A172 (cell line): ENCODE data around the gene FFAR2. TPM values are rescaled to one million over a fixed set of nuclear protein-coding genes. Genes with fewer than 3 reads are reported as not detected.

Source experiments
- DNase-seq: peaks from one replicate; pipeline ENCODE4 v3.0.0-alpha.2; 2015; ENCODE audit warnings: low spot score
- total RNA-seq: library from RNA; depleted of rRNA; stranded (reverse); fragments of >200 nt; shearing (Covaris generic); gene quantifications from 2 replicates; pipeline ENCODE4 v1.2.3, GENCODE V29; 2014

Gene FFAR2
- total RNA-seq, 1 experiment from 2014 or later, result not detected

DNA sequence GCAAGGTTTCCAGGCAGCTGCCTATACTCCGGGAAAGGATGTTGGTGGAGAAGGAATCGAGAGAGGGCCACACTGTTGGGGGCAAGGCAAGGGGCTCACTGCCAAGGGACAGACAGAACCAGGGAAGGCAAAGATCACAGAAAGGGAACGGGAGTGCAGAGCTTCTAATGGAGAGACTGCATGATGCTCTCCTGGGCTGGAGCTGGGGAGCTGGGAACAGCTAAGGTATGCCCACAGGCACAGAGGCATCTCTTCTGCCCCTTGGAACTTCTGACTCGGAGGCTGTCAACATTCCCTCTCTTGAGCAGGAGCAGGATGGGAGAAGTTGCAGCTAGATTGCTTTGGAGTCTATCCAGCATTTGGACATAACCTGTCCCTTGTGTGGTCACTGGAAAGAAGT, 22.4 kb upstream of the FFAR2 start:
- DNase-seq, result no peak

DNA sequence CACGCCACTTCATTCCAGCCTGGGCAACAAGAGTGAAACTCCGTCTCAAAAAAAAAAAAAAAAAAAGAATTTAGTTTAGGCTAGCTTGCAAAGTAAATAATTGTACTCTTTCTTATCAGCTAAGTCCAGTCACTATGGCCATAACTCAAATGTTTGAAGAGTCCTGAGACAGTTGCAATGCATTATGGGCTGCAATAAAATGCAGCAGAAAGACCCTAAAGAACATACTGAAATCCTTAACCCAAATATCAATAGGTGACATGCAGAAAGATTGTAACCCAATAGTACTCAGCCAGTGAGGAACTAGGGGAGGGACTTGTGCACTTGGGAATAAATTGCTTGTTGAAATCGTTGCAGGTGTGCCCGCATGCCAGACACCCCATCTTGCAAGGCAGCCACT, 20.9 kb upstream of the FFAR2 start:
- no peak for DNase-seq

DNA sequence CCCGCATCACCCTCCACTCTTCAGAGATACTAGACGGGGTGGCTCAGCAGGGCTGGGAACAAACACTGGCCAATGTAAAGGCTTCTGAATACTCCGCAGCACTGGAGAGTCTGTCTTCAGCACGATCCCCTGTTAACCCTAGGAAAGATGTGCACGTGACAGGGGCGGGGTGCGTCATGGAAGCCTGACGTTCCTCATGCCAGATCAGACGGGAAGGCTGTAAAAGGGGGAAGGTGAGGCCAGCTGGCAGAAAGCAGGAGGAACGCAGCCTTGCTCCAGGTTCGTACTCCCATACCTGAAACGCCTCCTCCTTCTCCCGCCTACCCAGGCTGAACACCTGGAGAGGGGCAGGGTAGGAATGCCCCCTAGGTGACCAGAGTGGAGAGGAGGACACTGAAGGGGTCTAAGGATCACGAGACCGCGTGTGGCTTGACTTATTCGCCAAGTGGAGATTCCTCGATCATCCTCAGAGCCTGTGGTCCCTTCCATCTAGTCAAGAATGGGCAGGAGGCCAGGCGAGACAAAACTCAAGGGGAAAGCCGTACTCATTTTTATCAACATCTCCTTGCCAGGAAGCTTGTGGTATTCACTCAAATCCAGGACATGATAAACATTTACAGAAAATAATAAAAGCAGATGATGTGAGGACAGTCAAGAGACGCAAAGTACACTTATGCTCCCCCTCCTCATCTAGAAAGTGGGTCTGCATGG, 18.2 kb upstream of the FFAR2 start:
- no peak for DNase-seq

DNA sequence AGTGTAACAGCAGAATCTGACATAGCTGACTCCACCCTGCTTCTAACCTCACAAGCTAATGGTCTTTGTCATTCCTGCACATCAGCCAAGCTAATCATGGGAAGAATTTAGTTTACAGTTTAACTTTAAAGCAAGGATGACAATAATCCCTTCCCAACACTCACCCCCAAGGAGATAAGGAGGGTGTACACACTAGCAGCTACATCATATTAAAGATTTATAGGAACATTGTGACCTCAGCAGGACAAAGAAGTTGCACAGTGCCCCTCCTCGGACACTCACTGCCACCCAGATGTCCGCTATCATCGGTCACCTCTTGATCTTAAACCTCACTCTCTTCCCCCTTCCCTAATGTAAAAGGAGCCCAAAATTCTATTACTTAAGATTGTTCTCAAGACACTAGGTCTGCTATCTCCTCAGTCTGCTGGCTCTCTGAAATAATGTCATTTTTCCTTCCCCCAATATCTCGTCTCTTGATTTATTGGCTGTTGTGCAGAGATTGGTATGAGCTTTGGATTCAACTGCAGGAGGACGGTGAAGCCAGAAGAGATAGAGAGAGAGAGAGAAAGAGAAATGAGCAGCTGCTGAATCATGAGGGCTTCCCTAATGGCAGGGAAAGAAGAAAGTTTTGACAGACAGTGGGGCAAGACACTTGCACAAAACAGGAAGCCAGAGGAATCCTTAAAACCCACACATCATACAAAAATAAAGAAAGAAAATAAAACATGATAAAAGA, 17.5 kb upstream of the FFAR2 start:
- no peak for DNase-seq

DNA sequence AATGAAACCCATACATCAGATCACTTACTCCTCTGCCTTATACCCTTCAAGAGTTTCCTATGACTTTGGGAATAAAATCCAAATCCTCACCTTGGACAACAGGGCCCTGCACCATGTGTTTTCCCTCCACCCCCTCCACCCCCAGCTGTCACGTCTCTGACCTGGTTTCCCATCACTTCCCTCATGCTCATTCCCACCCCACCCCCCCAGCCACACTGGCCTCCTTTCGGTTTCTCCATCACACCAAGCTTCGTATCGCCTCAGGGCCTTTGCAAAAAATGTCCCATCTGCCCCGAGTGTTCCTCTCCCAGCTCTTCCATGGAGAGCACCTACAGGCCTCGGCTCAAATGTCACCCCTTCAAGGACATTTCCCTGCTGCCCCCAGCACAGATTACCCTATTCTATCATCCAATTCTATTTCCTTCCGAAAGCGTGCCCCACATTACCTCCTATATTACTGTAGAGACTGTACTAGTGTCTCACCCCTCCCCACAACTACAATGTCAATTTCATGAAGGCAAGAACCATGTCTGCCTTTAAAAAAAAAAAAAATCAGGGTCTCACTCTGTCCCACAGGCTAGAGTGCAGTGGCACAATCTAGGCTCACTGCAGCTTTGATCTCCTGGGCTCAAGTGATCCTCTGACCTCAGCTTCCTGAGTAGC, 16.8 kb upstream of the FFAR2 start:
- DNase-seq, result no peak

DNA sequence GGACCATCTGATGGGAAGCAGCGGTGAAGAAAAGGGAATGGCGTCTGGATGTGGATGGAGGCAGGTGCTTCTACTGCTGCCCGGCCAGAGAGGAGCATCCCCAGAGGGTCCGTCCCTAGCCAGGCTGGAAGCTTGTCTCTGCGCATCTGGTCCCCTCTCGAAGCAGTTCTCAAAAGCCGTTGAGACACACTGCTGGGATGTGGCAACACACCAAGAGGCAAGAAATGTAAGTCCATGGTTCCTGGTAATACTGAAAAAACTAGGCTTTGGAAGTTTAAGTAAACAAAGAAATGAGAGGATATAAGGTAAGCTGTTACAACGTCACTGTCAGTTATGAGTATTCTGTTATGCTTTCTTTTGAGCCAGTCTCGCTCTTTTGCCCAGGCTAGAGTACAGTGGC, 15.1 kb upstream of the FFAR2 start:
- DNase-seq, result no peak

DNA sequence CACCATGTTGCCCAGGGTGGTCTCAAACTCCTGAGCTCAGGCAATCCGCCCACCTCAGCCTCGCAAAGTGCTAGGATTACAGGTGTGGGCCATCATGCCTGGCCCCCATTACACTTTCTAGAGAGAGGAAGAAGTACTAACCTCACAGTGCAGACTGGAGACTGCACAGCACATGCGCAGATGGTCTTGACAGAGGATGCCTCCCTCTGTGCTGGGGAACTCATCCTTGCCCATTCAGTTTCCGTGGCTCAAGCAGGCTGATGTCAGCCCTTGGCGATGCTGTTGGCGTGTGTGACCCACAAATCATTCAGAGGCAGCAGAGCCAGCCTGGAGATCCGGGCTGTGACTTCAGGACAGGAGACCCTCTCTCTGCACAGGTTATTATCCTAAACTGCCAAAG, 14.6 kb upstream of the FFAR2 start:
- no peak for DNase-seq

DNA sequence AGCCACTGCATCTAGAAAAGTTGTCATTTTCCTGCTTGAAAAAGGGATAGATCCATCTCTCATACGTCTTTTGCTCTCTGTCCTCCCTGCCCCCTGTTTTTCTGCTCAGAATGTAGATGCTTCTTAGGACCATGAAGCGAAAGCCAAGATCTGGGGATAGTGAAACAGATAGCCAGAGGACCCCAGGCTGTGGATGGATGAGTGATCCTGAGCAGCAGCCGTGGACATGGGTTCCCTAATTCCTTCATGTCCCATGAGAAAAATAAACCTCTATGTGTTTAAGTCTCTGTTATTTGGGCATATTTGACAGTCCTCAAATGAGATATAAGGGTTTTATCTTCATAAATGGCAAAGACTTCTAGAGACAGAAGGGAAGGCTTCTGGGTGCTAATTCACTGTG, 12.2 kb upstream of the FFAR2 start:
- no peak for DNase-seq

DNA sequence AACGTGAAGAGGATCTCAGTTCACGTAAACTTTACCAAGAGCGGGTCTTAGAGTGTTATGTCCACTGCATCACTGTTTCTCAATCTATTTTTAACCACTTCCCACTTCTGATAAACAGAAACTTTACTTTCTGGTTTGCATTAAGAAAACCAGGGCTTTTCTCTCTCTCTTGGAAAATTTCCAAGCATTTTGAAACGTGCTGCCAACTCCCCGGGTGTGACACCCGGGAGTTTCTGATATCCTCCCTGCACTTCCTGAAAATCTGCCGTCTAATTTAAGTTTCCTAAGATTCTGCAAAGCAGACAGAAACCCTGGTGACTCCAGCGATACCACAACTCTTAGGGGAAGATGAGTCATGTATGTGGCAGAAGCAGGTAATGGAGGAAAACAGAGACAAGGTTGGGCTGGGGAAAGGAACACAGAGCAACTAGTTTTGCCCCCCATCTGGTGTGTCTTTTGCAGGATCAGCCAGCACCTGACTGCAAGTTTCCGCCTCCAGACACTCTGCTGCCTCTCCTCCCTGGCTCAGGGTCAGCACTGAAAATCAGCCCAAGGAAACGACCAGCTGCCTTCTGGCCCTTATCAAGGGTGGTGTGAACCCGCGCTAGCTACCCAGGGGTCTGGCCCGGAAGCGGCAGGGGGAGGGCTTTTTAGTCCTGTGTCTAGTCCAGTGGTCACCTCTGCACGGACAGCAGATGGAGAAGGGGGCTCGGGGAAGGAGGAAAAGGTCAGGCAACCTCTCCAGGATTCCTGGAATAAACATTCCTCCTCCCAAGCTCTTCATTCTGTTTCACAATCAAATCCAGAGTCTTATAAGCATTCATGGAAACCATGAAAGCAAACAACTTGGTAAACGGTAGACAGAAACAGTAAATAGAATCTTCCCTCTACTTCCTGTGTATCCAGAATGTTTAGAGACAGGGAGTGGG, 11.3 kb upstream of the FFAR2 start:
- peak; percentile 64 for DNase-seq

DNA sequence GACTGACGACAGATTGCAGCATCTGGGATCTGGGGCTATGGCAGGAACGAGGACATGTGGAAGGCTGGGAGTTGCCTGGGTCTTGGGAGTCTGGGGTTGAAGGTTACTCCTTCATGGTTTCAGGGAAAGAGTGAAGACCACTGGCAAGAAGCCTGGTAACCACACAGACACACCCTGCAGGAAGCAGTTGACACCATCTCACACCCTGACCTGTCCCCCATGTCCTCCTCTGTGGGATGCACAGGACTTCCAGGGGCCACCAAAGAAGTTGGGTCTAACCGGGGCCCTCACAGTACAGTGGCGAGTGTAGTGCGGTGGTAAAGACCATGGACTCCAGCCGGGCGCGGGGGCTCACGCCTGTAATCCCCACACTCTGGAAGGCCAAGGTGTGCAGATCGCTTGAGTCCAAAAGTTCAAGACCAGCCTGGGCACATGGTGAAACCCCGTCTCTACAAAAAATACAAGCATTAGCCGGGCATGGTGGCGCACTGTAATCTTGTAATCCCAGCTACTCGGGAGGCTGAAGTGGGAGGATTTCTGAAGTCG, 10.6 kb upstream of the FFAR2 start:
- no peak for DNase-seq

DNA sequence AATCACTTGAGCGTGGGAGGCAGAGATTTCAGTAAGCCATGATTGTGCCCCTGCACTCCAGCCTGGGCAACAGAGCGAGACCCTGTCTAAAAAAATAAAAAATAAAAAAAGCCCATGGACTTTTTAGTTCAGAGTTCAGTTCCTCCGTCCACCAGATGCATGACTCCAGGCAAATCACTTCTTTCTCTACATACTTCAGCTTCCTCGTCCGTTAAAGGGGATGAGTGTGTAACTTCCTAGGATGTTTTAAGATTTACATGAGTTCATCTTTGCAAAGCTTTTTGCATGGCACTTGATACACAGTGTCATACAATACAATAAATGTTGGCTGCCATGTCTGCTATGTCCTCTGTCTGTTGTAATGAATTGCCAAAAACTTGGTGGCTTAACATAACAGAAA, 10.0 kb upstream of the FFAR2 start:
- DNase-seq, result no peak

DNA sequence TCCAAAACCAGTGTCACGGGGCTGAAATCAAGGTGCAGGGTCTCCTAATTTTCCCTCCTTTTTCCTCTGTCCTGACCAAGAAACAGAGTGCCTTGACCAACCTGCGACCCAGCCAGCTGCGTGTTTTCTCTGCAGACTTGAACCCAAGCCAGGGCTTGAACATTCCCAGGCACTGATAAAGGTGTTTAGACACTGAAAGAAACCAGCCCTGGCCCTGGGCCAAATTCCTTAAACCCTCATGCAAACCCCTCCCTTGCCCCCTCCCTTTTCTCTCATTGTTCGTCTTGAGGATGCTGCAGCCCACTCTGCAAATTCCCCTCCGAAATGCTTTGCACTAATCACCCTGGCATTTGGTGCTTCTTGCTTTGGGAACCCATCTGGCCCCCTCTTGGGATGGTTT, 9.5 kb upstream of the FFAR2 start:
- DNase-seq, result no peak

DNA sequence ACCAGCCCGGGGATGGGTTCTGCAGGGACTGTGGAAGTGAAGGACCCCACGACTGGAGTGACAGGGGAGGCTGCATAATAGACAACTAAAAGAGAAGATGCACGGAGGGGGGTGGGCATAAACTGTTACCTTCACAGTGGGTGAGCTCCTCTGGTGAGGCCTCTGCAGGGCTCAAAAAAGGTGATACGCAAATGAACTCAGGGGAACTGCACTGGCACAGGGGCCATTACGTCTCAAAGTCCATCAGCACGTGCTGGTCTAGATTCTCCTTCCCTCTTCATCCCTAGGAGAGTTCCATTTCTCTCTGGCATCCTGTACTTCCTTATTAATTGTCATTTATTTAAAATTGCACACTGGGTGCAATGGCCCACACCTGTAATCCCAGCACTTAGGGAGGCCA, 8.1 kb upstream of the FFAR2 start:
- no peak for DNase-seq

DNA sequence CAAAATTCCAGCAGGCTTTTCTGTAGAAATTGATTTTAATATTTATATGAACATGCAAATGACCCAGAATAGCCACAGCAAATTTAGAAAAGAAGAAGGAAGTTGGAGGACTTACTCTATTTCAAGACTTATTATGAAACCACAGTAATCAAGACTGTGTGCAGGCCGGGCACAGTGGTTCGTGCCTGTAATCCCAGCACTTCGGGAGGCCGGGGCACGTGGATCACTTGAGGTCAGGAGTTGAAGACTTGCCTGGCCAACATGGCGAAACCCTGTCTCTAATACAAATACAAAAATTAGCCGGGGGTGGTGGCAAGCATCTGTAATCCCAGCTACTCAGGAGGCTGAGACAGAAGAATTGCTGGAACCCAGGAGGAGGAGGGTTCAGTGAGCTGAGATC, 6.0 kb upstream of the FFAR2 start:
- no peak for DNase-seq

DNA sequence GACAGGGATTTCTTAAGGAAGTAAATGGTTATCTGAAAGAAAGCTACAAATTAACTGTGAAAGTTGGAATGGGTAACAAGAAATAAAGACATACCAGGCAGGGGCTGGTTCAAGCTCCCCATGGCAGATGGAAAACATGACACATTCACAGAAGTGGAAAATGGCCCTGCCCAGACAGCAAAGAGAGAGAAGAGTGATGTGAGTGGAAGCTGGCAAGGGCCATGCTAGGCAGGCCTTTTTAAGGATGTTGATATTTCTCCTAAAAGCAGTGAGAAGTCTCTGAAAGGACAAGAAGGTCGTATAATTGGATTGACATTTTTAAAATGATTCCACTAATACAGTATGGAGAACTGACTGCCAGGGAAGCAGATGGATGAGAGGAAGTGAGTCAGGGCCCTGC, 3.3 kb upstream of the FFAR2 start:
- DNase-seq, result no peak

DNA sequence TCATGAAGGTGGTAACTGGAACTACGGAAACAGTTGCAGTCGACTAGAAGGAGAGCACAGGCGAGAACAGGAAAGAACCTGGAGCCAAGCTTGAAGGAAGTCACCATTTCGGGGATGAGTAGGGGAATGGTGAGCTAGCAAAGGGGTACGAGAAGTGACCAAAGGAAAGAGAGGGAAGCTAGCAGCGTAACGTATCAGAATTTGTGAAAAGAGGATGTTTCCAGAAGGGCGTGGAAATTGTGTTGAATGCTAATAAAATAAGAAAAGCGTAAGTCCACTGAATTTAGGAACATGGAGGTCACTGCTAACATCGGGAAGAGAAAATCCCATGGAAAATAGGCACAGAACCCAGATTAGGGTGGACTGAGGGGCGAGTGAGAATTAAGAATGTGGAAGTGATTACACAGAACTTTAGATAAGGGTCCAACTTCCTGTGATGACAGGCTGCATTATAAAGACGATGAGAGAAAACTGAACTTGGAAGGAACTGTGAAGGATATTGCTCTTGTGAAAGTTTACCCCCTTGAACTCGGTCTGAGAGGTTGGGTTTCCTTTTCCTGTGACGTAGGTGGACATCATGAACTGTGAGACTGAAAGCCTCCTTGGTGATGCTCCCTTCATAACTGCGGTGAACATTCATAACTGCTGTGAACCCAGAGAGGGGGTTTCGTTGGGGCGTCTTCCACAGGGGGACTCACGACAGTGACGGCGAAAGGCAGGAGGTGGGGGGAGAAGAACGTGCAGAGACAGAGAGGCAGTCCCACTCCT, 2.0 kb upstream of the FFAR2 start:
- no peak for DNase-seq

DNA sequence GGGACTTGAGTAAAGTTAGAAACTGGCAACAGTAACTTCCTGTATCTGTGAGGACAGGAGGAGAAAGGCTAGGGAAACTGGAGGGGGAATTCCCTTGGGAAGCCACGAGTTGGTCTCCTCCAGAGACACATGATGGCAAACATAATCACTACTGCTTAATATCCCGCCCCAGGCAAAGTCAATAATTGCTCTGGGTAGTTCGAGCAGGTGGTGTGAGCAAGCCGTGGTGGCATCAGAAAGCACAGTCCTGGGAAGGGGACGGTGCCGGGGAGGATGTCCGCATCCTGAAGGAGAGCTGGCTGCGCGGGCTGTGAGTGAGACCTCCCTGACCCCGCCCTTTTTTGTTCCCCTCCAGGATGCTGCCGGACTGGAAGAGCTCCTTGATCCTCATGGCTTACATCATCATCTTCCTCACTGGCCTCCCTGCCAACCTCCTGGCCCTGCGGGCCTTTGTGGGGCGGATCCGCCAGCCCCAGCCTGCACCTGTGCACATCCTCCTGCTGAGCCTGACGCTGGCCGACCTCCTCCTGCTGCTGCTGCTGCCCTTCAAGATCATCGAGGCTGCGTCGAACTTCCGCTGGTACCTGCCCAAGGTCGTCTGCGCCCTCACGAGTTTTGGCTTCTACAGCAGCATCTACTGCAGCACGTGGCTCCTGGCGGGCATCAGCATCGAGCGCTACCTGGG, 1.4 kb downstream of the FFAR2 start:
- DNase-seq, result peak; percentile 19

DNA sequence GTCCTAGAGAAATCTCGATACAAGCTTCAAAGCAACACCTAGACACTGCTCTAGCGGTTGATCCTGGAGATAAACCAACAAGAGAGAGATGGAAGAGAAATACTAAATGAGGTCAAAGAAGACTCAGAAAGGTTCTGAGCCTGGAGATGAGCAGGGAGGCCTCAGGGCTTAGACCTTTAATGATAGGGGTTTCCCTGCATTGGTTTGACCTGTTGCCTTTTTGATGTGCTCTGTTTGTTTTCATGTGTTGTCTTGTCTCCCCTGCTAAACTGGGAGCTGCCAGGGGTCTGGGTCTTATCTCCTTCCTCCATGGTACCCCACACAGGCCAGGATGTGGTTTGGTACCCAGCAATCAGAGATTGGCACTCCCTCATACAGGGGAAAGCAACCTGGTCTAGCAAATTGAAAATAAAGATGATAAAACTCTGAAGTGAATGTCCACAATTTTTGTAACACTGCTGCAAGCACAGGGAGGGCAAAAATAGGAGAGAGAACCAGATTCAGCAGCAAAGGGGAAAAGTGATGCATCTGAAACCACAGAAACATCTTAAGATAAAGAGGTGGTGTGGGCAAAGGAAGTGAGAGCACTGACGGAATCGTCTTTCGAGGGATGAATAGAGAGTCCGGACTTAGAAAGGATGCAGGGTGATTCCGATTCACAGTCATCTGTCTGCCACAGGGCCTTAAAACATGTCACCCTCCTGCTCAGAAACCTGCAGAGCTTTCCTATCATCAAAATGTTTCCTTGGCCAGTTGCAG, 3.5 kb downstream of the FFAR2 start:
- DNase-seq, result no peak

DNA sequence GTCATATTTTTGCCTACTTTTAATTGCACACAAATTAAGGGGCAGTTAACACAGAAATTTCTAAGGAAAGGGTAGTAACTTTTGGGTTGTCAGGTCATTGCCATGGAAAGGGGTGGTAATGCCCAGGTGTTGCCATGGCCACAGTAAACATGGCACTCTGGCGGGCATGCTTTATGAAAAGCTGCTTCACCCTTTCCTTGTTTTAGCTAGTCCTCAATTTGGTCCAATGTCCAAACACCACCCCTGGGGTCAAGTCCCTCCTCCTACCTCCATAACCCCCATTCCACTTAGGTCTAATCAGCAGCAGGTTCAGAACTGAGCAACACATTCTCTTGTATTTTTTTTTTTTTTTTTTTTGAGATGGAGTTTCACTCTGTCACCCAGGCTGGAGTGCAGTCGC, 6.6 kb downstream of the FFAR2 start:
- no peak for DNase-seq
